NCI-H2196 (cell line): Measurements from ENCODE around the gene C1orf50.

Experiments
- DNase-seq: peaks from one replicate; lab custom pipeline; 2025; ENCODE audit not compliant: unreplicated experiment; lab: John Stamatoyannopoulos, UW

Gene C1orf50

DNA sequence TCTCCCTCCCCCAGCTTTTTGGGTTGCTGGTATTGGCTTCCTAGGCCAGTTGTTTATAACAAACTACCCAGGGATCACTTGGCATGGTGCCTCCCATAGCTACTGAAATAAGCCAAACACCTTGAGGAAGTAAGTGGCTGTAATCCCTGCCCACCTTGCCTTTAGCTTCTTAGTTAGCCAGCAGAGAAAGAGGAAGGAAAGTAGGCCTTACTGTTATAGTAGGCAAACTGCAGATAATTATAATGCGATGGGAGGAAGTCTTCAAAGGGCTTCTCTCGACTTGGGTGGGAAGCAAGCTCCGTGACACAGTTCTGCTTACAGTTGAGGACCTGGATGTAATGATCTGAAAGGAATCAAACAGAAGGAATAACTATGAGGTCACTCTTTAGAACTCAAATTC lies 8.4 kb upstream of the C1orf50 start:
- no peak for DNase-seq

DNA sequence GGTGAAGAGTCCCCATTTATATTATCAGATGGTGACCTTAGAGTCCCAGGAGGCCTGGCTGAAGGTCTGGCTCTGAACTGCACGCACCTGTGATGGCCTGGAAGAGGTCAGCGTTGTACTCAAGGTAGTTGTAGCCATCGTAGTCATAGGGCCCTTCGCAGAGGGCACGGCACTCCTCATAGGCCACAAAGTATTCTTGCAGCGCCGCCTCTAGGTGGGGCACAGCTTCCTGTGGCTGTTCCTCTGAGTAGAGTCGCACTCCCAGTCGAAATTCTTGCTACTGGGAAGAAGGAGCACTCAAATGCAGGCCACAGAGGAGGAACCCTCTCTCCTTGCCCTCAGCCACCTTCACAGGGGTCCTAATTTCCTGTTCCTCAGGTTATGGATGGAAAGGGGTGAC lies 7.9 kb upstream of the C1orf50 start:
- no peak for DNase-seq

DNA sequence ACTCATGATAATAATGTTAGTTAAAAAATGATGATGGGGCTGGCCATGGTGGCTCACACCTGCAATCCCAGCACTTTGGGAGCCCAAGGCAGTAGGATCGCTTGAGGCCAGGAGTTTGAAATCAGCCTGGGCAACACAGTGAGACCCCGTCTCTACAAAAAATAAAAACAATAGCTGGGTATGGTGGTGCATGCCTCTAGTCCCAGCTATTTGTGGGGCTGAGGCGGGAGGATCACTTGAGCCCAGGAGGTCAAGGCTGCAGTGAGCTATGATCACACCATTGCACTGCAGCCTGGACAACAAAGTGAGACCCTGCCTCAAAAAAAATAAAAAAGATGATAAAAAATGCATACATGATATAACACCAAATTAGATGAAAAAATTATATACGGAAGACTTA lies 5.5 kb upstream of the C1orf50 start:
- no peak for DNase-seq

DNA sequence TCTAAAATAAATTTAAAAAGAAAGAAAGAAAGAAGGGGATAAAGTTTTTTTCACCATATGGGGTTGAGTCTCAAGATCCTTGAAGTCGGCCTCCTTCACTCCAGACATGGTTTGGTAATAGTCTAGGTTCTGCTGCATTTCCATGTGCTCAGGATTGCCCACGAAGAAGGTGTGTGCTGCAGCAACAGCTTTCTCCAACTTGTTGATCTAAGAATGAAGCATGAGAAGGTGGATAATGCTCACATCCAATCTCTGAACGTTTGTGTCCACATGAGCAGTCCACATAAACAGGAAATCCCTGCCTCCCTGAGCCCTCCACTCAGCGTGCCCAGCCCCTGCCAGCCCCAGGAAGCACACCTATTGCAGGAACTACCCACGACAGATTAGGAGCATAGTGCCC lies 4.8 kb upstream of the C1orf50 start:
- no peak for DNase-seq

DNA sequence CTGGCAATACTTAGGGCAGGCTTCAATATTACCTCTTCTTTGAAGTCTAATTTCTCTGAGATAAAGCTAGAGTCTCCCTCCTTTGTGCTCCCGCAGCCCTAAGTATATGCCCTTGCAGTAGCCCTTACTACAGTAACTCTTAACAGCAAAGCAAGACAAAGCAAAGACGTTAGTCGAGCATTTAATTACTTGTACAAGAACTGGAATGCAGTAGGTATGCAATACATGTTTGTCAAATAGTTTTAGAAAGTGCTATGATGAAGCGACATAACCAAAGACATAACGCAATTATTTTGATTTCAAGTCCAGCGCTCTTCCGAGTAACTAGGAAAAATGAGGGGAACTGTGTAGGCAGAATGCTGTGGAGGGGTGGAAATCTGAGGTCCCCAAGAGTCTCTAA lies 1.8 kb upstream of the C1orf50 start:
- DNase-seq = no peak

DNA sequence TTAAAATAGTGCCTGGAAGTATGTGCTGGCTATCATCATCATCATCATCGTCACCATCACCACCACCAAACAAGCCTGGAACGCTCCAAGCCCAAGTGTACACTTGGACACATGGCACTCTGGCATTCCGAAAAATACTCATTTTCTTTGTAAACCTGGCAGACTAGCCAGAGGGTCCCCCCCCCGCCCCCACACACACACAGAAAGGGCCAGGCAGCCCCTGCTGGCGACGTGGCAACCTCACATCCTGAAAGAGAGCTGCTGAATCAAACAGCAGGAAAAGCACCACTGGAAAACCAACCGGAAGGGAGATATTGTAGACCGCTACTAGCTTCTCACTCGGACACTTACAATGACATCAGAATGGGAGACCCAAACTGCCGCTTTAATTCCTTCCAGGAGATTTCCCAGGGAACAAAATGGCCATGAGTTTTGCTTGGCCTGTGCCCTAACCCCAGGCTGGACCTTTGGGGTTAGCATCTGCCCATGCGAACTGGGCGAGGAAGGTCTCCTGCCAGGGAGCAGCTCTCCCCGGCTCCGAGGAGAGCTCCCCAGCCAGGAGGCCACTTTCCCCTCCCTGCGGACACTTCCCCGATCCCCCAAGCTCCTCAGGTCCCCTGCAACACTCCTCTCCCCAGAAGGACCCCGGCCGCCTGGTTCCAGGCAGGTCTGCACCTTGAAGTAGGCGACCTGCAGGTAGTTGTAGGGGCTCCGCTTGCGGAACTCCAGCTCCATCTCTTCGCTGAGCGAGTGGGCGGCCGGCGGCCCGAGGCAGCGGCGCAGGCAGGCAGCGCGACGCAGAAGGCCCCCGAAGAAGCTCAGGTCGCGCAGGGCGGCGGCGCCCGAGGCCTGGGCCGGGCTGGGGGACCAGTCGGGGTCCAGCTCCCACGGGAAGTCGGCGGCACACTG lies 963 bp upstream of the C1orf50 start:
- peak; percentile 32 for DNase-seq

DNA sequence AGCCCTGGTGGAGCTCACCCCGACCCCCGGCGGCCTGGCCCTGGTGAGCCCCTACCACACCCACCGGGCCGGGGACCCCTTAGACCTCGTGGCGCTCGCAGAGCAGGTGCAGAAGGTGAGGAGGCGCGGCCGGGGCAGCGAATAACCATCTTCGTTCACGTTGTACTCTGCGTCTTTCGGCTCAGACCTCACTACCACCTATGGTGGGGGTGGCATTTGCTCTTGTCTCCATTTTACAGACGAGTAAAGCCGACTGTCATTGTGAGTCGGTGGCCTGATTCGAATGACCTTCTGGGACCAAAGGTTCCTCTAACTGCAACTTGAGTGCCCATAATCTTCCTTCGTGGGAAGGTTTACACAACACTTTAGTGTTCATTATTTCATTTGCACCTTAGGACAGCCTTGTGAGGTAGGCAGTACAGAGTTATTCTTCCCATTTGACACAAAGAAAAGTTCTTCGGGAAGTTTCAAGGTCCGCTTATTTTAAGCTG lies 506 bp downstream of the C1orf50 start:
- DNase-seq = no peak

DNA sequence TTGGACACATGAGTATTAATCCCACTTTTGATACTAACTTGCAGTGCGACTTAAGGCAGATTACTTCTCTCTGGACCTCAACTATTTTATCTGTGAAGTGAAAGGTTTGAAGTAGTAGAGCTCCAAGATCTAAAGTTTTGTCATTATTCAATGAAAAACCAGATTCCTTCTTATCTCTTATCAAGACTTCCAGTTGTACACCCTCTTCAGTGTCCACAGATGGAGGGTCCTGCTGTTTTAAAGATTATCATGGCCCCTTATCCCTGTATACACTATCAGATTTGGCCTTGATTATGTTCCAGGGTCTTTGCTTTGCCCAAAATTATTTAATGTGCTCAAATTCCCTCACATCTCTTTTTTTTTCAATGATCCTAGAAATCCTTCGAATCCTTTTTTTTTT lies 1.1 kb downstream of the C1orf50 start:
- DNase-seq = no peak

DNA sequence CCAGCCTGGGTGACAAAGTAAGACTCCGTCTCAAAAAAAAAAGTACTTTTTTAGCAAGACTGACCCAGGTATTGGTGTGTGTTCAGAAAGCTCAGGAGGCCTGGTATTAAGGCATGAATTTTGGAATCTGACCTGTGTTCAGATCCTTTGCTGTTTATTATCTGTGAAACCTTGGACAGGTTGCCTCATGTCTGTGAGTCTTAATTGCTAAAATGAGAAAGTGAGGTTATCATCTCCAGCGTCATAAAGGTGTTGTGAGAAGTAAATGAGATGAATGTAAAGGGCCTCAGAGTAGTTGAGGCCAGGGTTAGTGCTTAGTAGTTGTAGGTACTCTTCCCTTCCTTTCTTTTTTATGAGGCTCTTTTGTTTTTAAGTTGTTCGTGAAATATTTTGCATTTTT lies 2.8 kb downstream of the C1orf50 start:
- DNase-seq = no peak

DNA sequence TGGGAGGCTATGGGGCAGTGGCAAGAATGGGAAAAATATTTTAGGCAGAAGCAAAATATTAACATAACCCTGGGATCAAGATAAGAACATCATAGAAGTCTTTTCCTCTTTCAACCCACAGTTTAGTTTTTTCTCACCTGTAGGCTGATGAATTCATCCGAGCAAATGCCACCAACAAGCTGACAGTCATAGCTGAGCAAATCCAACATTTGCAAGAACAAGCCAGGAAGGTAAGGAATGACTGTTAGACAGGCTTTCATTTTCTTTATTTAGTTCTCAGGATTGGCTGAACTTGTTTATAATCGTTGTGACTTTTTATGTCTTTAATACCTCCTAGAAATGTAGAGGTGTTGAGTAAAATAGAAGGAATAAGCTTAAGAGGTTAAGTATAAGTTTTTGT lies 6.4 kb downstream of the C1orf50 start:
- DNase-seq = no peak

DNA sequence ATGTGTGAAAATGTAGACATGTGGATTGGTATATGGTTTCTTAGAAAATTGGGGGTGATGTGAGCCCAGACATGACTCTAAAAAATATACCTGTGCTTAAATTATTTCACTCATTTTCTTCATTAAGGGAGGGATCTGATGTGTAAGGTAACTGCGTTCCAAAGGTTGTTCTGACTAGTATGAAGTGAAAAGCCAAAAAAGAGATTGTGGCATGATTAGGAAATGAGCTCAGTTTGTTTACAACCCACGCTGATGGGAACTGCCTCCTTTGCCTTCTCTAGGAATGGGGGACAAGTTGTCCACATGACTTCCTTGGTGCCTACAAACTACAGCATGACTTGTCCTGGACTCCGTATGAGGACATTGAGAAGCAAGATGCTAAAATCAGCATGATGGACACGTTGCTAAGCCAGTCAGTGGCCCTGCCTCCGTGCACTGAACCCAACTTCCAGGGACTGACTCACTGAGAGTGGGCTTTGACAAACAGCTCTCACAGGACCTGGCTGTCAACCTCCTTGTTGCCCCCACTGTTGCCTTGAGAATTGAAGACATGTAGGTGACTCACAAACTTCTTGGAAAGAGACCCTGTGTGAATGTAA lies 8.0 kb downstream of the C1orf50 start:
- no peak for DNase-seq

DNA sequence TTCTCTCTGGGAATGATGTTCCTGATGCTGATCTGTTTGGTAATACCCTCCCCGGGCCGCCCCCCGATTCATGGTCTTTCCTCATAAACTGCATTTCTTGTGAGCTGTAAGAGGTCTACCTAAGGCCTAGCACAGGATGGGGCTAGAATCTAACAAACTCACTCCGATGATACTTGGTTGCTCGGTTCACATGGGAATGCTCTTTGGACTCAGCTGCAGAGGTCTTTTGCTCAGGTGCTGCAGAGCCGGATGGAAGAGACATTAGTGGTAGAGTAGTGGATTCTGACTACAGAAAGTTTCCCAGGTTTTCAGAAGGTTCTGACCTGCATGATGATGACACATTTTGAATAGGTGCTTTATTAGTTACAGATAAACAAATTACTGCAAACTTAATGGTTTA lies 9.5 kb downstream of the C1orf50 start:
- DNase-seq = no peak

DNA sequence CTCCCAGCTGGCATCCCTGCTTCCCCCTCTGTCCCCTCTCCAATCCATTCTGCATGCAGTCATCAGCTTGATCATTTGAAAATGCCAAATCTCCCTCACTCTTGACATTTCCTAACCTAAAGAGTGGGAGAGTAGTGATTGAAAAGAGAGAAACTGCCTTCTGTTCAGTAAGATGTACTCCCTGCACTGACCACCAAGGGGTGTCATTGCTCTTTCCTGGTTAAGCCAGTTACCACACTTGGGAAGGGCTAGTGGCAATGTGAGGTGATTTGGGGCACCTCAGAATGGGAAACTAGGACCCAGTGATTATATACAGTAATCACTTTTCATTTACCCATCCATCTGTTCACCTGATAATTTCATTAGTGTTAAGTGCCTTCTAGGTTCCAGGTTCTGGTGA lies 10.8 kb downstream of the C1orf50 start:
- DNase-seq = peak; percentile 62

DNA sequence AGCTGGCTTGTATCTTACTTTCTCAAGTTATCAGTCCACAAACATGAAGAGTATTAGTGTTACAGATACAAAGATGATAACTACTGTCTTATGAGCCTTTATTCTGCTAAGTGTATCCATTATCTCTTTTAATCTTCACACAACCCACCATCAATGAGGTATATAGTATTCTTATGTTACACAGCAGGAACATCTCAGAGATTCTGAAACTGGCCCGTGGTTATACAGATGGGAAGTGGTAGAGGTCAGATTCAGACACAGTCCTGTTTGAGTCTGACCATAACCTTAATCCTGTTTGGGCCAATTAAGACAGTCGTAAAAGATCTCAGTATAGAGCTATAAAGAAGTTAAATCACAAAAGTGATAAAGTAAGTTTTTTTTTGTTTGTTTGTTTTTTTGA lies 12.7 kb downstream of the C1orf50 start:
- no peak for DNase-seq

DNA sequence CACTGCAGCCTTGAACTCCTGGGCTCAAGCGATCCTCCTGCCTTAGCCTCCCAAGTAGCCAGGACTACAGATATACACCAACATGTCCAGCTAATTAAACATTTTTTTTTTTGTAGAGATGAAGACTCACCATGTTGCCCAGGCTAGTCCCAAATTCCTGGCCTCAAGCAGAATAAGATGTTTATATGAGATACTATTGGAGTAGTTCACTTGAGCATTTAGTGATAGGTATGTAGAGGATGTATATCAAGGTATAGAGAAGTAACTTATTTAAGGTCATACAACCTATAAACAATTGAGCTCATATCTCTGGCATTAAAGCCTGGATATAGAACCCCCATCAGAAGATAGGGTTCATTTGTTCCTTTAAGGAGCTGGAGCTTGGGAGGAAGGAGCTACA lies 13.1 kb downstream of the C1orf50 start:
- DNase-seq = no peak

DNA sequence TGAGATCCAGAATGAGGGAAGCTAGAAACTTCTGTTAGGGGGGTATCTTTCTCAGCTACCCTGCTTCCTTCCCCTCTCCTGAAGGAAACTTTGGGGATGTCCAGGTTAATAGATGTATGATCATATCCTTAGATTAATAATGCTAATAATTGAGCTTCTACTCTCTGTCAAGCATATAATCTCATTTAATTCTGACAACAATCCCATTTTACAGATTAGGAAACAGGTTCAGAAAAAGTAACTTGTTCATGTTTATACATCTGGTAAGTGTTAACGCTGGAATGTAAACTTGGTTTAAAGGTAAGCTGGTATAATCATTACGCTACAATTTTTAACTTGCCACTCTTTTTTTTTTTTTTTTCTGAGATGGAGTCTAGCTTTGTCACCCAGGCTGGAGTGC lies 16.0 kb downstream of the C1orf50 start:
- no peak for DNase-seq

DNA sequence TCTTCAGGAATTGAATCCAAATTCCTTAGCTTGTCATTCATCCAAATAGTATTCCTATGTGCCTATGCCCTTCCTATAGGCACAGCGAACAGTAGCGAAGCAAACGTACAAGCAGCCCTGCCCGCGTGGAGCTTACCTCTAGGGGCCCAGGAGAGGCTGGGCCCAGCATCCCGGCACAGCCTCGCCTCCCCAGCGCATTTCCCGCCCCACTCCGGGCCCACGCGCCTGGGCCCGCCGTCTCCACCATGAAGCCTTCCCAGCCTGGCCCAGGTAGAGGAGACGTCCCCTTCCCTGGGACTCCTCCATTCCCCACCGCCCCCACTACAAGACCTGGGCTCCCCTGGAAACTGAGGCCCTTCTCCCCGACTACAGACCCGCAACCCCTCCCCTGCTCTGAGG lies 17.5 kb downstream of the C1orf50 start:
- no peak for DNase-seq

DNA sequence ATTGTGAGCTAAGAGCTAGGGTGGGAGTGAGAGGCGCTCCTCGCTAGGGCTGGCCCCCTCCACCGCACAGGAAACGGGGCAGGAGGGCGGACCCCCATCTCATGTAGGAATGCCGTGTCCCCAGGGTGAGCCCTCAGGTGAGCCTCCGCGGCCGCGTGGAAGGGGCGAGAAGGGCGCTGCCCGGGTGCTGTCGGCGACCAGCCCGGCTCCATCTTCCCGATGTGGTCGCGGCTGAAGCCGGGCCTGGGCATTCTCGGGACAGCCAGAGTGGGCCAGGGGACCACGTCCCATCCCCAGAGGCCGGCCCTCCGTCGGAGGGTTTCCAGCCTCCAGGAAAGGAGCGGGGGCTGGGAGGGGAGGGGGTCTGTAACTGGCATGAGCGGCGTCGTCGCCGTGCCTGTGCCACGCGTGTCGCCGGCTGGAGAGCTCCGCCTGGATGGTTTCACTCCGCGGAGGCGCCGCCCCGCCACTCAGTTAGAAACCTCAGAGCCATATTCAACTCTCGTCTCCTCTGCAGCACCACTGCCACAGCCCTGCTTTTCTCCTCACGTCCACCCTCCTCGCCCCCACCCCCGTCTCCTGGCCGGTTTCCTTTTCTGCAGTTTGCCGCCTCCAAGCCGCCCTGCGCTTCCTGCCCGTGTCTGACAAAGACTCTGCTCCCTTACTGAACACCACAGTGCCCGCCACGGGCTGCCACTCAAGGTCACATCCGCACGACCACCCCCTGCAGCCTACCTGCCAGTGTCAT lies 18.1 kb downstream of the C1orf50 start, which contains the start of gene TMEM269:
Gene TMEM269, plus strand, starts transcription at position 46 of the 748 bp plus-strand sequence. CDS start 4,903 bp downstream, outside the sequence.
- DNase-seq = no peak

DNA sequence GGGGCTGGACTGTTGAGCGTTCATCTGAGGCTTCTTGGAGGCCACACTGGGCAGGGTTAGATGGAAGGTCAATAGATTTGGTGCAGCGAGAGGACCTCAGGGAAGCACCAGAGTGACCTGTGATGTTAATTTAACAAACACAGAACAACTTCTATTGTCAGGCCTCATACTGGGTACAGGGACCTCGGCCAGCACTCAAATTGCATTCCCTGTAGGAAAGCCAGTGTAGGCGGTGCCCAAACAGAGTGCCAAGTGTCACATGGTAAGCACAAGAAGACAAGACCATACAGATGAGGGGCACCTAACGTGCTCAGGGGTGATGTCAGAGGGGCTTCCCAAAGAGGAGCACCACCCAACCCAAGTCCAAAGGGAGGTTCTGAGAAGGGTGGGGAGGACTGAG lies 19.0 kb downstream of the C1orf50 start:
- DNase-seq = no peak

DNA sequence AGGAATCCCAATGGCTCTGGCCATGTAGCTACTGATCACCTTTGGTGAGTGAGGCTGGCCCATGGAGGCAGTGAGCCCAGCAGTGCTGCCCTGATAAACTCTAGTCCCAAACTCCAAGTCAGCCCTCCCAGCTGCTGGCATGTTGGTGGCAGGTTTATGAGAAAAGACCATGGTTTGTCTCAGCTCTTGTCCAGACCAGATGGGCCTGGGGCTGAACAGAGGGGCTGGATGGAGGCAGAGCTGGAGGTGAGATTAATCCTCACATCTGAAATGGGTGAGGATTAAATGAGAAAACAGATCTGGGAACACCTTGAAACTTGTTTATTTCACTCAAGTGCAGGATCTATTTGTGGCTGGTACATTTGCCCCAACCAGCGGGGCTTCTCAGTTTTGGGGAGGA lies 21.0 kb downstream of the C1orf50 start:
- DNase-seq = no peak

DNA sequence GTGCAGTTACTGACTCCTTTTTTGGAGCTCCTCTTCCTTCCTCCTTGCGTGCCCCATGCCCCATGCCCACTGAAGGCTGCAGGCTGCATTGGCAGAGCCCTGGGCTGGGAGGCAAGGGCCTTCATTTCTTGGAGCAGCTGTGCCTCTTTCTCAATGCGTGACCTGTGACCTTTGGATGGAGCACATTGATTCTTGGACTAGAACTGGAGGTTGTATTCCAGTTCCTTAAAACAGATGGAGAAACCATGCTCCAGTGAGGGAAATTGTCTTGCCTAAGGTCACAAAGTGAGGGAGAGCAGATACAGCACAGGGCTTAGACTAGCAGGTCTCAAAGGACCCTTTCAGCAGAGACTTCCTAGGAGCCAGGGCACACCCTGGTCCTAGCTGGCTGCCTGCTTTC lies 26.8 kb downstream of the C1orf50 start:
- DNase-seq = no peak

DNA sequence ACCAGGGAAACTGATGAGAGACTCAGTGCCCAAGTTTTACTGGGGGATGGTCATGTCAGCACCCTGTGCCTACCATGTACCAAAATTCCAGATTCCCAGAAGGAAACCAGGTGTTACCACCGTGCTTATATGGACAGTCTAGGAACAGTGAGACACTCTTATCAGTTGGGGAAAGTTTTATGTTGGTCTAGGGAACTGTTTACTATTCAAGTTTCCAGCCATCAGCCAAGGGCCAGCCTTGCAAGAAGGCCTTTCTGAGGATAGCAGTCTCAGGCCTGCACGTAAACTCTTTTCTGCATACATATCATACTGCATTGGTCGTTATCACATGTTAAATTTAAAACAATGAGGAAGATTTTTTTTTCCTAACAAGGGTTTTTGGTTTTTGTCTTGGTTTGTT lies 30.4 kb downstream of the C1orf50 start:
- no peak for DNase-seq
